HUES6 (cell line): ENCODE results near the gene AARS2.

Experiments
- H3K27ac ChIP-seq: 2 replicates; pipeline ENCODE4 v1.7.0; 2013; ENCODE audit warnings: low read depth, mild to moderate bottlenecking, low read length, inconsistent platforms
- H3K27me3 ChIP-seq: 2 replicates; pipeline ENCODE4 v1.6.1; 2013; ENCODE audit warnings: low read length; ENCODE audit not compliant: control insufficient read depth, insufficient read depth
- H3K36me3 ChIP-seq: 2 replicates; pipeline ENCODE4 v1.6.1; 2013; ENCODE audit warnings: low read length; ENCODE audit not compliant: control insufficient read depth, insufficient read depth
- H3K4me1 ChIP-seq: 2 replicates; pipeline ENCODE4 v1.6.1; 2013; ENCODE audit warnings: low read length; ENCODE audit not compliant: control insufficient read depth, insufficient read depth
- H3K4me3 ChIP-seq: 2 replicates; pipeline ENCODE4 v1.5.1; 2013; ENCODE audit warnings: low read depth, low read length
- H3K9ac ChIP-seq: one replicate; pipeline ENCODE4 v1.6.1; 2013; ENCODE audit warnings: mild to moderate bottlenecking, low read length
- H3K9me3 ChIP-seq: 2 replicates; pipeline ENCODE4 v1.6.1; 2013; ENCODE audit warnings: low read depth, low read length; ENCODE audit not compliant: control insufficient read depth, insufficient read depth

The AARS2 gene

DNA sequence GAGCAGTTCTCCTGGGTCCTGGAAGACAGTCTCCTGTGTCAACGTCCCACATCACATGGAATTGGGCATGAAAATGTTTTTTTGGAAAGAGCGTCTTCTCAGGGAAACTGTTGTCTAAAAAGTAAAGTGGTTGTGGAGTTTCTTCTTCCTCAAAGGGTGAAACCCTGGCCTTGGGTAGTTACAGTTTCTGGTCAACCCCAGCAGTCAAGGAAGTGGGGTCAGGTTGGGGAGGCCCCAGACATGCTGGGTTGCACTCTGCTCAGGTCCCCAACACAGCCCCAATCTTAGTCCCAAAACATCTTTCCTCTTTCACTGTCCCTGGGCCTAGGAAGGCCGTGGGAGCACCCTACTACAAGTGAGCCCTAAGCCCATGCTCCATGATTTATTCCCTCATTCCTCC, 46.8 kb downstream of the AARS2 start:
- Histone ChIP-seq H3K36me3 (no peaks in the 10 kb centered on the region; the same call in 1 of the 2 replicates), H3K27me3 (peaks cover 25% of the 10 kb centered on the region), H3K9ac (no peak overlapping the region), H3K9me3 (no peaks in the 10 kb centered on the region), H3K27ac (no peak overlapping the region), H3K4me1 (peaks cover 39% of the 10 kb centered on the region), H3K4me3 (no peak overlapping the region)

- H3K27me3 ChIP-seq = peaks cover 21% of the 10 kb centered on the region
- 0 out of 2 replicates have a peak overlapping the region, but pooled peaks have one; percentile 7 for H3K4me3 ChIP-seq
- H3K9ac ChIP-seq = no peak overlapping the region
- H3K27ac ChIP-seq = no peak overlapping the region
- H3K4me1 ChIP-seq = peaks cover 35% of the 10 kb centered on the region
- no peaks in the 10 kb centered on the region for H3K9me3 ChIP-seq
- H3K36me3 ChIP-seq = no peaks in the 10 kb centered on the region; the same call in 1 of the 2 replicates
Observed at GRCh38 chr6:44265722-44266233, 47.4 kb downstream of the AARS2 start.

GRCh38 chr6:44265007-44265721, 48.0 kb downstream of the AARS2 start, which contains the start of gene NFKBIE:
Gene NFKBIE, minus strand, starts transcription at chr6:44265551. Its CDS starts 205 bp downstream, at chr6:44265346.
- H3K4me3 ChIP-seq = peak within 1 kb of the TSS; percentile 87
- peaks cover 20% of the 10 kb centered on the region for H3K27me3 ChIP-seq
- H3K9ac ChIP-seq = peak within 1 kb of the TSS; percentile 59
- H3K36me3 ChIP-seq = peaks cover 6% of the 10 kb centered on the region
- no peaks in the 10 kb centered on the region for H3K9me3 ChIP-seq
- H3K27ac ChIP-seq = peak within 1 kb of the TSS; percentile 20; the same call in 1 of the 2 replicates
- H3K4me1 ChIP-seq = peaks cover 35% of the 10 kb centered on the region

- H3K4me3 ChIP-seq = peak overlapping the region; percentile 87
- peaks cover 11% of the 10 kb centered on the region for H3K36me3 ChIP-seq
- no peaks in the 10 kb centered on the region for H3K9me3 ChIP-seq
- H3K9ac ChIP-seq = peak overlapping the region; percentile 59
- peaks cover 35% of the 10 kb centered on the region for H3K4me1 ChIP-seq
- H3K27me3 ChIP-seq = peaks cover 12% of the 10 kb centered on the region
- H3K27ac ChIP-seq = no peak overlapping the region
Observed at GRCh38 chr6:44264154-44265006, 48.8 kb downstream of the AARS2 start.

GRCh38 chr6:44263354-44264100, 49.6 kb downstream of the AARS2 start:
- peaks cover 18% of the 10 kb centered on the region for H3K36me3 ChIP-seq
- peaks cover 4% of the 10 kb centered on the region; the same call in 1 of the 2 replicates for H3K27me3 ChIP-seq
- no peak overlapping the region for H3K27ac ChIP-seq
- no peak overlapping the region for H3K9ac ChIP-seq
- H3K4me1 ChIP-seq = peaks cover 32% of the 10 kb centered on the region
- peak overlapping the region; percentile 87 for H3K4me3 ChIP-seq
- no peaks in the 10 kb centered on the region for H3K9me3 ChIP-seq

GRCh38 chr6:44262467-44263353, 50.4 kb downstream of the AARS2 start:
- peak overlapping the region; percentile 87; the same call in 1 of the 2 replicates for H3K4me3 ChIP-seq
- no peaks in the 10 kb centered on the region for H3K27me3 ChIP-seq
- no peaks in the 10 kb centered on the region for H3K9me3 ChIP-seq
- no peak overlapping the region for H3K9ac ChIP-seq
- H3K36me3 ChIP-seq = peaks cover 19% of the 10 kb centered on the region
- H3K4me1 ChIP-seq = peaks cover 32% of the 10 kb centered on the region
- H3K27ac ChIP-seq = no peak overlapping the region

DNA sequence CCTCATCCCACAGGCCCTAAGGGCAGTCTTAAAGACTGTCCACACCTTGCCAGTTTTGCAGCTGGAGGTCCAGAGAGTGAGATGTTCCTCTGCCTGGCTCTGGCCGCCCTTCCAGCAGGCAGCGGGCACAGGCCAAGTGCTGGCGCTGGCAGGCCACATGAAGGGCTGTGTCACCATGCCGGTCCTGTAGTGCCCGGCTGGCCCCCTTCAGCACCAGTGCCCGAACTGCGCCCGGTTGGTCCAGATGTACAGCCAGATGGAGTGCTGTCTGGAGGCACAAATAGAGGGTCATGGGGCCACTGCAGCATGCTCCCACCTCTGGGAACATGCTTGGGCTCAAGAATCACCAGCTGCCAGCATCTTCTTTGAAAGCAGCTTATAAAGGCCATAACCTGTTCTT, 51.6 kb downstream of the AARS2 start:
- Histone ChIP-seq H3K9ac (no peak overlapping the region), H3K36me3 (peaks cover 19% of the 10 kb centered on the region), H3K9me3 (no peaks in the 10 kb centered on the region), H3K4me1 (peaks cover 34% of the 10 kb centered on the region), H3K27me3 (no peaks in the 10 kb centered on the region), H3K27ac (no peak overlapping the region), H3K4me3 (no peak overlapping the region)

GRCh38 chr6:44260451-44261297, 52.5 kb downstream of the AARS2 start:
- Histone ChIP-seq H3K4me1 (peaks cover 39% of the 10 kb centered on the region), H3K27ac (no peak overlapping the region), H3K9me3 (no peaks in the 10 kb centered on the region), H3K9ac (no peak overlapping the region), H3K27me3 (no peaks in the 10 kb centered on the region), H3K36me3 (peaks cover 20% of the 10 kb centered on the region), H3K4me3 (no peak overlapping the region)

GRCh38 chr6:44260011-44260410, 53.1 kb downstream of the AARS2 start:
- peaks cover 38% of the 10 kb centered on the region for H3K4me1 ChIP-seq
- no peaks in the 10 kb centered on the region for H3K9me3 ChIP-seq
- H3K27ac ChIP-seq = no peak overlapping the region
- no peak overlapping the region for H3K4me3 ChIP-seq
- no peaks in the 10 kb centered on the region for H3K27me3 ChIP-seq
- H3K36me3 ChIP-seq = peaks cover 27% of the 10 kb centered on the region
- H3K9ac ChIP-seq = no peak overlapping the region
